IMR-90 (cell line): ENCODE data around the gene TASP1. TPM values are rescaled to one million over a fixed set of nuclear protein-coding genes. Genes with fewer than 3 reads are reported as not detected.

Source experiments
- ATAC-seq: fragments of 200-7000 bp; cut with Tn5 transposase; 2 replicates; pipeline ENCODE4 v1.9.1; 2020; ENCODE audit warnings: low read depth, mild to moderate bottlenecking, moderate library complexity
- BruUV-seq: library from RNA; stranded (reverse); fragments of 400-500 nt; replicated peaks from 2 replicates; lab custom pipeline; 2021; lab: Mats Ljungman, UMichigan
- CTCF ChIA-PET: fragments of 300-600 bp; formaldehyde crosslinking; extraction: SDS; loops from one replicate; lab custom pipeline; 2021; ENCODE audit warnings: antibody characterized with exemption; lab: Yijun Ruan, JAX
- POLR2A ChIA-PET: fragments of 300-600 bp; sonication (Branson Sonifier 250); formaldehyde crosslinking; loops from one replicate; lab custom pipeline; 2022; ENCODE audit warnings: antibody characterized with exemption; ENCODE audit not compliant: unreplicated experiment; lab: Charles Lee
- DNase-seq: peaks from one replicate; pipeline ENCODE4 v3.0.0; 2013
- H2AFZ ChIP-seq: replicated peaks from 2 replicates; pipeline ENCODE3; 2013; ENCODE audit warnings: low read length, mild to moderate bottlenecking; ENCODE audit not compliant: poor library complexity
- H2AK5ac ChIP-seq: 2 replicates; pipeline ENCODE4 v1.6.1; 2013; ENCODE audit warnings: low read depth, low read length, inconsistent platforms
- H2AK9ac ChIP-seq: replicated peaks from 2 replicates; pipeline ENCODE3; 2013; ENCODE audit warnings: mild to moderate bottlenecking, low read depth, low read length, moderate library complexity; ENCODE audit not compliant: poor library complexity
- H2BK120ac ChIP-seq: 2 replicates; pipeline ENCODE4 v1.6.1; 2013; ENCODE audit warnings: low read depth, low read length, inconsistent platforms
- H2BK15ac ChIP-seq: 3 replicates; pipeline ENCODE4 v1.6.1; 2013; ENCODE audit warnings: low read depth, low read length, inconsistent platforms
- H2BK20ac ChIP-seq: 2 replicates; pipeline ENCODE4 v1.6.1; 2013; ENCODE audit warnings: low read depth, mild to moderate bottlenecking, inconsistent platforms, low read length, moderate library complexity
- H2BK5ac ChIP-seq: 2 replicates; pipeline ENCODE4 v1.6.1; 2013; ENCODE audit warnings: mild to moderate bottlenecking, low read depth, low read length, inconsistent platforms; ENCODE audit not compliant: poor library complexity, severe bottlenecking
- H3K14ac ChIP-seq: replicated peaks from 2 replicates; pipeline ENCODE4 v1.6.1; 2013; ENCODE audit warnings: low read depth, low read length, inconsistent platforms
- H3K18ac ChIP-seq: 2 replicates; pipeline ENCODE4 v1.6.1; 2013; ENCODE audit warnings: low read depth, low read length, control low read depth
- H3K23ac ChIP-seq: 2 replicates; pipeline ENCODE4 v1.6.1; 2013; ENCODE audit warnings: low read depth, low read length, inconsistent platforms
- H3K27ac ChIP-seq: 2 replicates; pipeline ENCODE4 v1.5.1; 2013; ENCODE audit warnings: mild to moderate bottlenecking, control low read depth, low read length; ENCODE audit not compliant: insufficient read depth
- H3K27me3 ChIP-seq: 2 replicates; pipeline ENCODE4 v1.6.1; 2013; ENCODE audit warnings: low read length; ENCODE audit not compliant: control insufficient read depth, insufficient read depth
- H3K36me3 ChIP-seq: 2 replicates; pipeline ENCODE4 v1.6.1; 2013; ENCODE audit warnings: low read length, mixed read lengths; ENCODE audit not compliant: control insufficient read depth, insufficient read depth
- H3K4ac ChIP-seq: 2 replicates; pipeline ENCODE4 v1.6.1; 2013; ENCODE audit warnings: low read depth, low read length, inconsistent platforms
- H3K4me1 ChIP-seq: 2 replicates; pipeline ENCODE4 v1.6.1; 2013; ENCODE audit warnings: low read length, mixed read lengths; ENCODE audit not compliant: control insufficient read depth, insufficient read depth
- H3K4me2 ChIP-seq: 2 replicates; pipeline ENCODE4 v1.6.1; 2013; ENCODE audit warnings: low read depth, mild to moderate bottlenecking, control low read depth, low read length, moderate library complexity
- H3K4me3 ChIP-seq: 2 replicates; pipeline ENCODE4 v1.5.1; 2013; ENCODE audit warnings: low read depth, mild to moderate bottlenecking, control low read depth, low read length, moderate library complexity; ENCODE audit not compliant: insufficient read depth
- H3K56ac ChIP-seq: 2 replicates; pipeline ENCODE4 v1.6.1; 2013; ENCODE audit warnings: low read length, inconsistent platforms; ENCODE audit not compliant: insufficient read depth; ENCODE audit errors: extremely low read depth
- H3K79me1 ChIP-seq, 2 experiments: 2 replicates each; pipeline ENCODE4 v1.6.1; 2013; ENCODE audit warnings: low read length in 2 of 2, inconsistent platforms in 1 of 2, low read depth in 1 of 2
- H3K9ac ChIP-seq: 2 replicates; pipeline ENCODE4 v1.6.1; 2013; ENCODE audit warnings: low read depth, low read length, control low read depth
- H3K9me1 ChIP-seq: 2 replicates; pipeline ENCODE4 v1.6.1; 2013; ENCODE audit warnings: low read length, inconsistent platforms; ENCODE audit not compliant: insufficient read depth
- H3K9me3 ChIP-seq: 2 replicates; pipeline ENCODE4 v1.6.1; 2013; ENCODE audit warnings: low read length; ENCODE audit not compliant: control insufficient read depth, insufficient read depth
- H4K20me1 ChIP-seq: 2 replicates; pipeline ENCODE4 v1.6.1; 2013; ENCODE audit warnings: low read length, inconsistent platforms; ENCODE audit not compliant: insufficient read depth
- H4K5ac ChIP-seq: 2 replicates; pipeline ENCODE4 v1.6.1; 2013; ENCODE audit warnings: mild to moderate bottlenecking, low read depth, low read length, control low read depth
- H4K8ac ChIP-seq, 2 experiments: 2 replicates each; pipeline ENCODE4 v1.6.1; 2013; ENCODE audit warnings: low read depth in 2 of 2, low read length in 2 of 2, control low read depth in 1 of 2, inconsistent platforms in 1 of 2
- H4K91ac ChIP-seq: 2 replicates; pipeline ENCODE4 v1.6.1; 2013; ENCODE audit warnings: low read depth, low read length, inconsistent platforms; ENCODE audit not compliant: insufficient read depth
- NFE2L2 ChIP-seq: fragments of 150-350 bp; IDR thresholded peaks from 2 replicates; pipeline ENCODE4 v1.6.1; 2016; ENCODE audit warnings: low read depth, mild to moderate bottlenecking, low read length
- WGBS, 2 experiments: methylation state at CpG; one replicate each; pipeline versions ENCODE4 v1.1.5 to v1.1.7; 2013; ENCODE audit warnings: missing lambda C conversion rate in 2 of 2; ENCODE audit not compliant: insufficient read length in 1 of 2; ENCODE audit errors: extremely low coverage in 2 of 2; 5-methylcytosine and 5-hydroxymethylcytosine counted together
- dilution Hi-C: fragments of 300-500 bp; cut with HindIII; formaldehyde crosslinking; loops from one replicate; pipeline ENCODE4 v1.14.3; 2018; ENCODE audit warnings: low sequenced_read_pairs; ENCODE audit not compliant: unreplicated experiment
- in situ Hi-C: fragments of 300-500 bp; cut with MboI; formaldehyde crosslinking; loops from 3 replicates; pipeline ENCODE4 v1.14.3; 2019; ENCODE audit warnings: low sequenced_read_pairs, inconsistent platforms, mixed read lengths
- intact Hi-C: fragments of 100-400 bp; cut with micrococcal nuclease; formaldehyde crosslinking; loops from 2 replicates; pipeline ENCODE4 v1.10.0; 2022
- polyA plus RNA-seq, 3 experiments: library from polyadenylated mRNA; depleted of rRNA; stranded (reverse); fragments of >200 nt; gene quantifications; 2 replicates each; pipeline ENCODE4 v1.2.3, GENCODE V29; 2012; ENCODE audit warnings: low replicate concordance in 1 of 3
- total RNA-seq: library from RNA; depleted of rRNA; stranded (reverse); fragments of >200 nt; gene quantifications from 2 replicates; pipeline ENCODE4 v1.2.3, GENCODE V29; 2012

Gene TASP1
- total and polyA plus RNA-seq, 2 of the 4 experiments (the other 2 are of a cell fraction) = 3.9 to 7.9 TPM

DNA sequence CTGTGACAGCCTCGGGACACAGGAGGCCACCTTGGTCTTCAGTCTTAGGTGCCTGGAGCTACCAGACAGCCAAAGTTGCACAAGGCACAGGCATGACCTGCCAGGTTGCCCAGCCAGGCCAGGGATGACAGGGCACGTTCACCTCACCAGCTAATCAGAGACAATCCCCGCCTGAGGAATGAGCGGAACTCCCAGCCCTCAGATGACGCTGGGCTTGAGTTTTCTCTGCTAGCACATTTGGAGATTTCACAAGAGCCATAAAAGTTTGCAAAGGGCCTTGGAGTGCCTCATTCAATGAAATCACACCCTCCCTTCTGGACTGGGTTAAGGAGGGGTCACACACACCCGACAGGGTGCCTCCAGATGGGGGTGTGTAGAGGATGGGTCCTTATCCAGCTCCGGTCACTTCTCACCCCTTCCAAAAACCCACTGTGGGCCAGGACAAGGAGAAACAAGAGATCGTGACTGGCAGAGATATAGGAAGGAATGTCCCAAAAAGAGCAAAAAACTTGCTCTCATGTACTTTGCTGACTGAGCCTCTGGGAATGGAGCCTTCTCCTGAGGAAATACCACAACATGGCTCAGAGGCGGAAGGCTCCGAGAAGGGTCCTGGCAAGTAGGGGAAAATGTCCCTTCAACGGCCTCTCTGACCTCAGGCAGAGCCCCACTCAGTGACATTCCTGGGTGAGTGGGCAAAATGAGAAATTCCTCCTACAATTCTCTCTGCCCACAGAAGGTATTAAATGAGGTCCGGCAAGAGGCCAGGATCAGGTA is 296.1 kb downstream of the TASP1 start:
- Histone ChIP-seq H3K18ac (no peak overlapping the region), H2BK20ac (no peak overlapping the region), H3K9me3 (no peaks in the 10 kb centered on the region), H3K9ac (no peak overlapping the region), H3K14ac (no peak overlapping the region), H2AK9ac (no peak overlapping the region), H2AFZ (no peak overlapping the region), H3K4me3 (no peak overlapping the region), H4K5ac (no peak overlapping the region), H3K9me1 (no peaks in the 10 kb centered on the region; the same call in 1 of the 2 replicates), H3K36me3 (no peaks in the 10 kb centered on the region), H4K91ac (no peak overlapping the region), H3K4me1 (peaks cover 6% of the 10 kb centered on the region; the same call in 1 of the 2 replicates), H3K27me3 (peaks cover 8% of the 10 kb centered on the region), H3K4ac (no peak overlapping the region), H3K56ac (no peak overlapping the region), H3K79me1 (no peaks in the 10 kb centered on the region), H2AK5ac (no peak overlapping the region), H3K27ac (no peak overlapping the region), H2BK5ac (no peak overlapping the region), H4K8ac (no peak overlapping the region), H3K4me2 (no peak overlapping the region), H3K23ac (no peak overlapping the region), H2BK15ac (no peak overlapping the region), H2BK120ac (no peak overlapping the region), H4K20me1 (no peaks in the 10 kb centered on the region)
- ATAC-seq = no peak
- DNase-seq = no peak
- WGBS, 2 experiments = no CpG with 5 or more reads among the region's 12 CpGs
- in situ Hi-C loops (no loop called here), intact Hi-C loops (no loop called here), dilution Hi-C loops (no loop called here)
- POLR2A ChIA-PET = no interaction called here
- no peak for TF ChIP-seq NFE2L2
- no TSS peak for BruUV-seq
- CTCF ChIA-PET = no interaction called here
